ENCODE results near the gene LSP1.

GRCh38 chr11:1832920-1833295 is 20.0 kb upstream of the LSP1 start:
- TF ChIP-seq TAF1 (IDR thresholded peaks at IDR 0.05; ENCODE audit: low read depth): no peak
- no peak for TF ChIP-seq YY1 (IDR thresholded peaks at IDR 0.05; ENCODE audit: low read depth)
- no peak for TF ChIP-seq RAD21 (IDR thresholded peaks at IDR 0.05; ENCODE audit: low read depth)
- TF ChIP-seq, protein P1, sequence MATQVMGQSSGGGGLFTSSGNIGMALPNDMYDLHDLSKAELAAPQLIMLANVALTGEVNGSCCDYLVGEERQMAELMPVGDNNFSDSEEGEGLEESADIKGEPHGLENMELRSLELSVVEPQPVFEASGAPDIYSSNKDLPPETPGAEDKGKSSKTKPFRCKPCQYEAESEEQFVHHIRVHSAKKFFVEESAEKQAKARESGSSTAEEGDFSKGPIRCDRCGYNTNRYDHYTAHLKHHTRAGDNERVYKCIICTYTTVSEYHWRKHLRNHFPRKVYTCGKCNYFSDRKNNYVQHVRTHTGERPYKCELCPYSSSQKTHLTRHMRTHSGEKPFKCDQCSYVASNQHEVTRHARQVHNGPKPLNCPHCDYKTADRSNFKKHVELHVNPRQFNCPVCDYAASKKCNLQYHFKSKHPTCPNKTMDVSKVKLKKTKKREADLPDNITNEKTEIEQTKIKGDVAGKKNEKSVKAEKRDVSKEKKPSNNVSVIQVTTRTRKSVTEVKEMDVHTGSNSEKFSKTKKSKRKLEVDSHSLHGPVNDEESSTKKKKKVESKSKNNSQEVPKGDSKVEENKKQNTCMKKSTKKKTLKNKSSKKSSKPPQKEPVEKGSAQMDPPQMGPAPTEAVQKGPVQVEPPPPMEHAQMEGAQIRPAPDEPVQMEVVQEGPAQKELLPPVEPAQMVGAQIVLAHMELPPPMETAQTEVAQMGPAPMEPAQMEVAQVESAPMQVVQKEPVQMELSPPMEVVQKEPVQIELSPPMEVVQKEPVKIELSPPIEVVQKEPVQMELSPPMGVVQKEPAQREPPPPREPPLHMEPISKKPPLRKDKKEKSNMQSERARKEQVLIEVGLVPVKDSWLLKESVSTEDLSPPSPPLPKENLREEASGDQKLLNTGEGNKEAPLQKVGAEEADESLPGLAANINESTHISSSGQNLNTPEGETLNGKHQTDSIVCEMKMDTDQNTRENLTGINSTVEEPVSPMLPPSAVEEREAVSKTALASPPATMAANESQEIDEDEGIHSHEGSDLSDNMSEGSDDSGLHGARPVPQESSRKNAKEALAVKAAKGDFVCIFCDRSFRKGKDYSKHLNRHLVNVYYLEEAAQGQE (IDR thresholded peaks at IDR 0.05; ENCODE audit: low read depth): no peak
- no peak for TF ChIP-seq CEBPB (IDR thresholded peaks at IDR 0.05)
- no peak for TF ChIP-seq EP300 (IDR thresholded peaks at IDR 0.05; ENCODE audit: borderline replicate concordance)
- TF ChIP-seq MAX (IDR thresholded peaks at IDR 0.05): no peak
- TF ChIP-seq EGR1 (IDR thresholded peaks at IDR 0.05): no peak
- TF ChIP-seq ZBTB7A (IDR thresholded peaks at IDR 0.05; ENCODE audit: low read depth): no peak
- TF ChIP-seq TEAD4 (IDR thresholded peaks at IDR 0.05): no peak

All from Ishikawa (cell line).